GM21576 (cell line): Measurements from ENCODE around the gene ARVCF.
"Not testable (repeated sequence)": the region's sequence is repeated elsewhere in the genome, so short reads cannot be mapped to it uniquely, and the experiment has no call there.

Source experiments
- ATAC-seq: cut with Tn5 transposase; IDR thresholded peaks from one replicate; pipeline ENCODE4 v1.9.1; 2021; ENCODE audit warnings: mild to moderate bottlenecking, moderate library complexity; ENCODE audit not compliant: unreplicated experiment

Gene ARVCF

DNA sequence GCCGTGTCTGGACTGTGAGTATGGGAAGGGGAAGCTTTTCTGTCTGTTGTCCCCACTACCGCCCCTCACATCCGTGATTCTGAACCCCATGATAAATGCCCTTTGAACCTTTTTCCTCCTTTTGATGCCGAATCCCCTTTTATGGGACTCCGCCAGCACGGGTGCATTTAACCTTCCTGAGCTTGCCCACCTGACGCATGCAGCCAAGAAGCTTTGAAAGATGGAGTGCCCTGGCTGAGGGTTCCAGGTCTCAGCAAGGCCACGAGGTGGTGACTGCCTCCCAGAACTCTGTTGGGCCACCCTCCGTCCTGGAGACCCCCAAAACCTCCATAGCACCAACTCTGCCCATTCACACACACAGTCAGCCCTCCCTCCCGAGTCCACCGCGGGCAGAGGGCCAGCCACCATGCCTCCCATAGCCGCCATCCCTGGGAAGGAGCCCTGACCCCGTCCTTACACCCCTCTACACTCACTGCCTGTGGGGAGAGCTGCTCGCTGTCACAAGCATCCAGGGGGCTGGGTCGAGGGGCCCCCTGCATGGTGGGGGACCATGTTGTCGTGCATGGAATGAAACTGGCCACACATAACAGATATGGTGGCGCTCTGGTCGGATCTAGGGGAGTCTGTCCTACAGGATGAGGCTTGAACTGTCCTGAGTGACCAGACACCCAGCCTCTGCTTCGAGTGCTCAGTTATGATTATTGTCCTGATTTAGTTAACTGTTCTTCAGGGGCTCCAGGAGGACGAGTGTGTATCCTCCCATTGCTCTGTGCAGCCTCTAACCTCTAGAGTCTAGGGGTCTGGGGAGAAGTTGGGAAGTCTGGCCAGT lies 75.9 kb downstream of the ARVCF start:
- no peak for ATAC-seq

DNA sequence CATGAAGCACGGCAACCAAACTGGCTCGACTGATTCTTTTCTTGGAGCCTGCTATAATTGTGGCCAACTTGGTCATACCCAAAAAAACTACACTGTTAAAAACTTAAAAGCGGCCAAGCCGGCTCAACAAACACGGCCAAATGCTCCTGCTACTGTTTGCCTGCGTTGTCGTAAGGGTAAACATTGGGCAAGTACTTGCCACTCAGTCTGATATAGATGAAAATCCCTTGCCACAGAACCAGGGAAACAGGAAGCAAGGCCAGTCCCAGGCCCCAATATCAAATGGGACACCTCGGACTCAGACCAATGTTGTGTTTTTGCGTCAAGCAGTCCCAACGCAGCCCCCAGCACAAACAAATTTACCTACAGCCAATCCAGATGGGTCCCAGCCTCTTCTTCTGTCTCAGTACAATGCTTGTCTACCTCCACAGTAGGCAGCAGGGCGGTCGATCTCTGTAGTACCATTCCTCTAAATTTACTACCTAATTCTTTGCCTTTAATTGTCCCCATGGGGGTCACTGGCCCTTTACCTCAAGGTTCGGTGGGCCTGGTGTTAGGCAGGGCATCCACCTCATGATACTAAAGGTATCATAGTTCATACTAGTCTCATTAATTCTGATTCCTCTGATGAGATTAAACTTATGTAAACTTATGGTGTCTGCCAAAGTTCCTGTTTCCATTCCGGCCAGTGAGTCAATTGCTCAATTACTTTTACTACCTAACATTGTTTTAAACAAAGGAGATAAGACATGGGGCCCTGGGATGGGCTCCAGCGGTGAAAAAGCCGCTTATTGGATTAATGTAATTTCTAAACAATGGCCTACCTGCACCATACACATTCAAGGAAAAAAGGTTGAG lies 78.8 kb downstream of the ARVCF start:
- ATAC-seq = no peak

DNA sequence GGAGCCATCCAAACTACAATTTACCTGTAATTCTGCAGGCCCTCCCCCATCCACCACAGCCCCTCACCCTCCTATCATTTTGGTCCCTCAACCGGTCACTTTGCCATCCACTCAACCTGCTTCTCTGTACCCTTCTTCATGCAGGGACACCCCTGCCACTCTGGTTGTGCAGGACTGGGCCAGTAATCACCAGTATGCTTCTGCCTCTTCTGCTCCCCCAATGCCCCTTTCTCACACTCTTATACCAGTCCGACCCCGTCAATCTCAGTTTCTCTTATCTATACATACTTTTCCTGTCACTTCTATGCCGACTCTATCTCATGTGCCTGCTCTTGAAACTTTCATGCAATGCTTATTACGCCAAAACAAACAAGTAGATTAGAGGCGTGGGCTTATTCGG lies 80.1 kb downstream of the ARVCF start:
- ATAC-seq = no peak

DNA sequence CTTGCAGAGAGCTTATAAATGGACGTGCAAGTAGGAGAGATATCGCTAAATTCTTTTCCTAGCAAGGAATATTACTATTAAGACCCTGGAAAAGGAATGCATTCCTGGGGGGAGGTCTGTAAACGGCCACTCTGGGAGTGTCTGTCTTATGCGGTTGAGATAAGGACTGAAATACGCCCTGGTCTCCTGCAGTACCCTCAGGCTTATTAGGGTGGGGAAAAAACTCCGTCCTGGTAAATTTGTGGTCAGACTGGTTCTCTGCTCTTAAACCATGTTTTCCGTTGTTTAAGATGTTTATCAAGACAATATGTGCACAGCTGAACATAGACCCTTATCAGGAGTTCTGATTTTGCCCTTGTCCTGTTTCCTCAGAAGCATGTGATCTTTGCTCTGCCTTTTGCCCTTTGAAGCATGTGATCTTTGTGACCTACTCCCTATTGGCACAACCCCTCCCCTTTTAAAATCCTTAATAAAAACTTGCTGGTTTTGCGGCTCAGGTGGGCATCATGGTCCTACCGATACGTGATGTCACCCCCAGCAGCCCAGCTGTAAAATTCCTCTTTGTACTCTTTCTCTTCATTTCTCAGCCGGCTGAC lies 81.4 kb downstream of the ARVCF start:
- not testable (repeated sequence) for ATAC-seq

DNA sequence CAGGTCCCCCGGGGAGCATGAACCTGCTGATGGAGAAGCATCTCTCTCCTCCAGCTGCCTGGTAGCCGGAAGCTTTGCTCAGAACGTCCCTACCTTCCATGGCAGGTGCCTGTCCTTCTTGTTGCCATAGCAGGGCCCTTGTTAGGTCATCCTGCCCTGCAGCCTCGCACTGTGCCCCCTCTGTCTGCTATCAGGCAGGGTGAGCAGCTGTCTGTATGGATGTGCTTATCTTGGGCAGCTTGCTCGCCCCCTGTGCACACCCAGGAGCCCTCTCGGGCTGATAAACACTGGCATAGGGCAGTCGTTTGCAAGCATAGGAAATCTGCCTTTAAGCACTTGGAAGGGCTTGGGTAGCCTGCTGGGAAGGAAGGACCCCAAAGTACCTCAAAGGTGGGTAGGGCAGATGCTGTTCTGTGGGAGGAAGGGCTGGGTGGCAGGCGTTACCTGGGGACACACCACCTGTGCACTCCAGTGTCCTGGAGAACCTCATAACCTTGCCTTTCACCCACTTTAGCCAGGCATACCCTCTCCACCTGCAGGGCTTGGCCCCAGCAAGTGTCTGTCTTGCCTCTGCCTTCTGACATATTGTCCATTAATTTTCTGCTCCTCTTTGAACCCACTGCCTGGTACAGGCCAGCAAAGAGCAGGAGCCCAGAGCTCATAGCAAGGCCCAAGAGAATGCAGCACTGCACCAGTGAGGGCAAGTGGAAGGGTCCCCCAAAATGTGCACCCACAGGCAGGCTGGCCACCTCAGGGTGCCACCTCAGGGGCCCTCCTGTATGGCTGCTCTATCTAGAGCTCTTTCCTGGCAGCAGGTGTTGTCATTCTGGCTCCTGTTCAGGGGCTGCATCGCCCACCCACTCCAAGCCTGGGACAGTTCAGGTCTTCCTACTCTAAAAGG lies 83.0 kb downstream of the ARVCF start:
- ATAC-seq = no peak

DNA sequence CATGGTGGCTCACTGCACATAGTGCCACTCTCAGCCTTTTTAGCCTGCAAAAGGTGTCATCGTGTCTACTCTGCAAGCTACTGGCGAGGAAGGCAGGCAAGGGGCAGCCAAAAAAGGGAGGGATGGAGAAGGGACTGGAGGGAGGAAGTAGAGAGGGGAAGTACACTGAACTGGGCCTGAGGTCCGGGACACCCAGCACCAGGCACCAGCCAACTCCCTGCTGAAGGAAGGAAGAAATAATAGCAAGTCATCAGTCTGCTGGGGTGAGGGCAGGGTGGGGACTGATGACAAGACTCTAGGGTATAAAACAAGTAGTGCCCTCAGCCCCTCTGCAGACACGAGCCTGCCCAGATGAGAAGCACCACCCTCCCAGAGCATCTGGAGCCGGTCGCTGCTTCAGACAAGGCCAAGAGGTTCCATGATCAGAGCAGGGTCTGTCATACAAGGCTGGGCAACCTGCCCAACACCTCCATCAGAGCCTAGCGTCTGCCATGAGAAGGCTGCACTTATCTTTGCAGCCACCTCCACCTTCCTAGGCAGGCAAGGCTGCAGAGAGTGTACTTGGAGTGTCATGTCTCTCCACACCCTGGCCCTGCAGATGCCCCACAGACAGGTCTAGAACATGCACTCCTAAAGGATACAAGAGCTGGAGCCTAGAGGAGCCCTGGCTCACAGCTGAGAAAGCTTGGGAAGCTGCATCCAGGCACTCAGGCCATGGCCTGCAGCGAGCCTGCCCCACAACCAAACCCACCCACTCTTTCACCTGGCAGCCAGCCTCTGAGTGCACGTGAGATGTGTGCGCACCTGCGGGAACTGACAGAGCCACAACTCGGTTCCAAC lies 84.0 kb downstream of the ARVCF start:
- ATAC-seq = no peak

DNA sequence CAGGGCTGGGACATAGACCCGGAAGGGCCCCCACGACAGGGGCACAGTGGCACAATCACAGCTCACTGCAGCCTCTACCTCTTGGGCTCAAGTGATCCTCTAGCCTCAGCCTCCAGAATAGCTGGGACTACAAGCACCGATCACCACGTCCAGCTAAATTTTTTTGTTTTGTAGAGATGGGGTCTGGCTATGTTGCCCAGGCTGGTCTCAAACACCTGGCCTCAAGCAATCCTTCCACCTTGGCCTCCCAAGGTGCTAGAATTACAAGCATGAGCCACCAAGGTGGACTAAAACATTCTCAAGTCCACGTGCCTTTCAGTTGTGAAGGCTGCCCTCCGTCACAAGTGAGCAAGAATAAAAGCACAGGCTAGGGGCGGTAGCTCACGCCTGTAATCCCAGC lies 85.1 kb downstream of the ARVCF start:
- ATAC-seq = no peak

DNA sequence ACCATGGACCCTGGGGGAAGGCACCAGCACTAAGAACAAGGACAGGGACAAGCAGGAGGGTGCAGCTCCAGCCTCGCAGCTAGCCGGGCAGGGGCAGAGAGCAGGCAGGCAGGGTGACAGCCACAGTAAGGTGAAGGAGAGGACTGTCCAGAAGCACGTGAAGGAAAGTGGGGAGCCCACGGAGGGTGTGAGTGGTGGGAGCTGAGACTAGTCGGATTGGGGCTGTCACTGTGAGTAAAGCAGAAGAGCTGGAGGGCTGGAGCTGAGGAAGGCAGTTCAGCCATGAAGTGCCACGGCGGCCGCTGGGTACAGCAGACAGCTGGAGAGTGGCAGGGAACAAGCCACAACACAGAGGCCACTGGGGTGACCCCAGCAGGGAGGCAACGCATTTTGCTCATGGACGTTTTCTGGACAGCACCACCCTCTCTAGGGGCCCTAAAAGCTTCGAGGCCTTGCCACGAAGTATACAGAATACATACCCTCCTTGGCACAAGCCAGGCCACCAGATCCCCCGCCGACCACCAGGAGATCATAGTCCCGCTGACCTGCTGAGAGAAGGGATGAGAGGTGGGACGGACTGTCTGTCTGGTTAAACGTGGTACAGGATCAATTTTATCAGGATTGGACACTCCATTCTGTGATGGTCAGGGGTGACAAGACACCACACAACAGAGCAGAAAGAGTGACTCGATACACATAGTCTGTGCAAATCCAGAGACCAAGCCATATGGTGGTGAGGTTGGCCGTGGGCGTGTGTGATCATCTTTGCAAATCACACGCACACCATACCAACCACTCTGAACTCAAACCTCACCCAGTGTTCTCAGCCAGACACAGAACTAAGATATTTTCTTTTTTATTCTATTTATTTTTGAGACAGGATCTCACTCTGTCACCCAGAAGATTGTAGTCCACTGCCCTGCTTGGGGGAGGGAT lies 85.8 kb downstream of the ARVCF start:
- ATAC-seq = no peak

DNA sequence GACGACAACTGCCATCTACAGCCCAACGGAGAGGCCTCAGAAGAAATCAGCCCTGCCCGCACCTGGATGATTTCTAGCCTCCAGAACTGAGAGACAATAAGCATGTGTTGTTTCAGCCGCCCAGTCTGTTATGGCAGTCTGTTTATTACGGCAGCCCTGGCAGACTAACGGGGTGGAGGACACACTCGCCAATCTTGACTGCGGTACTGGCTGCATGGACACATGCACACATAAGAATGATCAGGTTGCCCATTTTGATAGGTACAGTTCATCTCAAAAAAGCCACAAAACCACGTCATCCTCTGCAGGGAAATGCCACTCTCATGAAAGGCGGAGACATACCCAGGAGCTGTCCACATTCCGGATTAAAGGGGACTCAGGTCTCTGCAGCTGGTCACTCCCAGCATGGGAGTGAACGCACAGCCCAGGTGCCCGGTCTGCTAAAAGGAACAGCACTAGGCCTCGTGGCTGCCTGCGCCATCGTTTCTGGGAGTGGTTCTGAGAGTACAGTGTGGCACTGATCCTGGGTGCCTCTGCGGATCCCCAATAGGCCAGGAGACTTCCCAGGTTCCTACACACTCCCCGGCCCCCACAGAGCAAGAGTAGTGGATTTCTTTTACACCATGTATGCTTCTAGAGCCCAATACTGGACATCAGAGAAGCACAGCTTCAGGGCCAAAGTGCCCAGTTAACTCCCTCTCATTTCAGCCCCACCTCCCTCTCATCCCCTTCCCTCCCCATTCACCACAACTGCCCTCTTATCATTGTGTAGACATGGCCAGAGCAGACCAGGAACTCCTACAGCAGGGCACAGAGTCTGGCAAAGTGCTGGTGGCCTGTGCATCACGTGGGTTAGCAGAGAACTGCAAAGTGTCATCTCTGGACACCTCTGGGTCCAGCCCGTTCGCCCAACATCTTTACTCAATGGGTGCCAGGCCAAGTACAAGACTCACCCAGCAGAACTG lies 86.8 kb downstream of the ARVCF start:
- ATAC-seq = no peak

- ATAC-seq = no peak
Measured at GRCh38 chr22:19928207-19928606, 88.4 kb downstream of the ARVCF start.

DNA sequence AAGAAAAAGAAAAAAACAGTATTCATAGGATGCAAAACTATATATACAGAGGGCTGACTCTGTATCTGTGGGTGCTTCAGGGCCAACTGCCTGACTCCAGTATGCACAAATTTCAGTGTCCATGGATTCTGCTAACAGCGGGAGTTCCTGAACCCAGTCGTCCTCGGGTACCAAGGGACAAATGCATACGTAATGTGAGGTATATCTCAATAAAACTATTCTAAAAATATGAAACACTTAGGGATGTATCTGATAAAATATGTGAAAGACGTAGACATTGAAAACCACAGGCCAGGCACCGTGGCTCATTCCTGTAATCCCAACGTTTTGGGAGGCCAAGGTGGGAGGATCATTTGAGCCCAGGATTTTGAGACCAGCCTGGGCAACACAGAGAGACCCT lies 88.9 kb downstream of the ARVCF start:
- no peak for ATAC-seq

GRCh38 chr22:19926028-19926427 lies 90.6 kb downstream of the ARVCF start:
- not testable (repeated sequence) for ATAC-seq

GRCh38 chr22:19923914-19924513 lies 92.6 kb downstream of the ARVCF start:
- no peak for ATAC-seq

GRCh38 chr22:19921544-19922081 lies 95.0 kb downstream of the ARVCF start:
- ATAC-seq = no peak
